GM21717 (cell line): ENCODE data around the gene HEMK1.

Experiments
- ATAC-seq: cut with Tn5 transposase; IDR thresholded peaks from one replicate; pipeline ENCODE4 v1.9.1; 2021; ENCODE audit warnings: mild to moderate bottlenecking, moderate library complexity; ENCODE audit not compliant: unreplicated experiment

The HEMK1 gene

GRCh38 chr3:50568947-50569749, at the start of gene HEMK1:
TSS of gene HEMK1 (plus strand) at chr3:50569522. CDS start at chr3:50571105, 1,583 bp downstream.
- peak; percentile 64 for ATAC-seq

DNA sequence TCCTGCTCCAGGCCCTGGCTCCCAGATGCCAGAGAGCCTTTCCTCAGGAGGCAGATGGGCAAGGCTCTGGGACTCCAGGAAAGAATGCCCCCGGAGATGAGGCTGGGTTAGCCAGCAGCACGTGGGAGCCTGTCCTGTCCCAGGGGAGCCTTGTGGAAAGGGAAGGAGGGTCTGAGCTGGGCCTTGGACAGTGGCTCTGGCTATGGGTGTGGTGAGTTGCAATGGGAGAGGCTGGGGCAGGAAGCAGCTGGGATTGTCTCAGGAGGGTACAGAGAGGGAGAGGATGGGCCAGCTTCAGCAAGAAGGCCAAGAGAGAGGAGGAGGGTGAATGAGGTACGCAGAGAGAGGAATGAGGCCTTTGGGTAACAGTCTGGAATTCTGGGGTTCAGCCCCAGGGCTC, 48.5 kb upstream of the HEMK1 start:
- ATAC-seq = no peak

- ATAC-seq = no peak
Measured at GRCh38 chr3:50521572-50521971, 47.8 kb upstream of the HEMK1 start.

DNA sequence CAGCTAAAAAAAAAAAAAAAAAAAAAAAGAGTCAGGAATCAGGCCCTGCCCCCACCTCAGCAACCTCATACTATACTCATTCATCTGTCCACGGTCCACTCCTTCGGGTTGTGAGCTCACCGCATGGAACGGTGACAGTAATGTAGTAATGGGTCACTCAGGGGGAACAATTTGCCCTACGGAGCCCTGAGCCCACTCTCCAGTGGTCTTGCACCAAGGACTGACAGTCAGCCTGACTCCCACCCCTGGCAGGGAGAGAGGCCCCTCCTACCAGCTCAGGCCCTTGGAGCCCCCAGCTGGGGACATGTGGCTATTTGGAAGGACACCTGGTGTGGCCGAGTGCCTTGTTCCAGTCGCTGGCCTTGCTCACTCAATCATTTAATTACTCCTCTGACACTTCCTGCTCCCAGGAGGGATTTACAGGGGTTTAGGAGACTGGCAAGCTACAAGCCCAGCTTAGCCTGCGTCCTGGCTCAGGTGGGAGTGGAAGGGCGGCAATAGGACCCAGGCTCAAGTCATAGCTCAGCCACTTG, 46.0 kb upstream of the HEMK1 start:
- no peak for ATAC-seq

DNA sequence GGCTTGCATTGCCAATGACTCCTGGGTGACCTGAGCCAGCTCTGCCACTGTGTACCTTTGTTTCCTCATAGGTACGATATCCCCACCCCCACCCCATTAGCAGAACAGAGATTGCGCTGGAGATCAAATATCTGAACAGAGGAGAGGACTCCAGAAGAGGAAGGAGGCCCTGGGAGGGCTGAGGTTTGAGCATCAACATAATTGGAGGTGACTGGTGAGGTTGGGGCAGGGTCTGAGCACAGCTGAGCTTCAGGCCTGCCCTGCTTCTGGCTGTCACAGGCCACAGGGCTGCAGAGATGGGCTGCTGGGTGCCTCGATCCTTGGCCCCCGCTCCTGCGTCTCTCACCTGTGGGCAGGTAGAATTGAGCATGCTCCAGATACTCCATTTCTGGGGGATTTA, 44.6 kb upstream of the HEMK1 start:
- no peak for ATAC-seq

GRCh38 chr3:50525191-50525910, 44.0 kb upstream of the HEMK1 start:
- ATAC-seq = no peak

GRCh38 chr3:50525987-50526386, 43.3 kb upstream of the HEMK1 start:
- no peak for ATAC-seq

GRCh38 chr3:50530001-50530970, 39.0 kb upstream of the HEMK1 start:
- no peak for ATAC-seq

GRCh38 chr3:50531201-50531600, 38.1 kb upstream of the HEMK1 start:
- ATAC-seq = no peak

DNA sequence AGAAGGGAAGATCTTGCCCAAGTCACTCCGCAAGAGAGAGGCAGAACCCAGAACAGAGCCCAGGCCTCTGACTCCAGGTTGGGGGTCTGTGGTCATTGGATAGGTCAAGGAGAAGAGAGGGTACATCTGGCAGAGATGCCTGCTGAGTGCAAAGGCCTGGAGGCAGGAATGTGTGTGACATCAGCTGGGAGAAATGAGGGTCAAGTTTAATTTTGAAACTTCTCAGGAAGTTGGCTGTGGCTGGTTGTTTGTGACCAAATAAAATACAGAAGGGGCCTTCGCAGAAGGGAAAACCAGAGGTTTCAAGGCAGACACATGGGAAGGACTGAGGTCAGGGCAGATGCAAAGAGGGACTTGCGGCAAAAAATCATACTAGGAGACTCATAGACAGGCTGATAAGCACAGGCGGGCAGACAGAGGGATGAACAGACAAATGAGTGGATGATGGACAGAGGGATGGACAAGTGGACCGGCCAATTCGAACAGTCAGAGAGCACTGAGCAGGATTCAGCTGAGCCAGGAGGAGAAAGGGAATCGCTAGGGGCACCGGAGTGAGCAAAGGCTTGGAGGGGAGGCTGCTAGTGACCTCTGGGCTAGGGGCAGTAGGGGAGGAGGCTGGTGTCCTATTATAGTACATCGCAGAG, 37.1 kb upstream of the HEMK1 start:
- ATAC-seq = no peak

DNA sequence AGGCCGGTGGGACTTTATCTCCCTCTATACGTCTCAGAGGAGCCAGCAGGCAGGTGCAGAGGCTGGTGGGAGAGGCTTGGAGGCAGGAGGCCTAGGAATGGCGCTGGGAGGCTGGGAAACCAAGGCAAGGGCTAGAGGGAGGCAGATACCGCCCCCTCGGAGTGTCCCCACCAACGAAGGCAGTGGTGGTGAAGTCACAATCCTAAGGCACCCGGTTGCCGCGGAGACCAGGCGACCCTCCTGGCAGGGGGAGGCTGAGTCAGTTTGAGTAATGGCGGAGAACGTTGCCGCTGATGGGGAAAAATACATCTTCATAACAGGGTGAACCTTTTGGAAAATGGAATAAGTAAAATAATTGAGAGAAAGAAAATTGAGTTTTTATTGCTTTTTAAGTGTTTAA, 36.0 kb upstream of the HEMK1 start:
- ATAC-seq = no peak

DNA sequence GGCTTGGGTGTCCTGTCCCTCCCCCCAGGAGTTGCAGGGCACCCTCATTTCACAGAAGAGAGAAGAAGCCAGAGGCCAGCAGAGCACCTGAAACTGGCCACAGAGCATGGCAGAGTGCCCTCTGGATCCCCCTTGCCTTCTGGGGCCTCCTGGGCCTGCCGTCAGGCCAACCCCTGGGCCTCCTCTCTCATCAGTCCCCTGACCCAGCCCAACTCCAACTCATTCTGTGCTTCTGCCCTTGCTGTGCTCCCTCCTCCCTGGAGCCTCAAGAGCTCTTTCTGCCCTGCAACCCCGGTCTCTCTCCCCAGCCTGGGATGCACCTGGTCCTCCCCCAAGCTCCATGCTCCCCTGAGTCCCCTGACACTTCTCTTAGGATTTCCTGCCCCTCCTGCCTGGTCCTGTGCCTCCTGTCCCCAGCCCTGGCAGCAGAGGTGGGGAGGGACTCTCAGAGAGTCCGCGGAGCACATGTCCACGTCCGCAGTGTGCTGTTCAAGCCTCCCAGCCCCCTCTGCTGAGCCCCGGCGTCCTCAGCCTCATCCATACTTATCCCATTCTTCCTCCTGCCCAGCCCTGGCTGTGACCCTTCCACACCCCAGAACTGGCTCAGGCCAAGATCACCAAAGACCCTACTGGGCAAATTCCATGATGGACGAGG, 35.4 kb upstream of the HEMK1 start:
- ATAC-seq = no peak

- no peak for ATAC-seq
Measured at GRCh38 chr3:50534681-50535330, 34.5 kb upstream of the HEMK1 start.

GRCh38 chr3:50536471-50537180, 32.7 kb upstream of the HEMK1 start:
- ATAC-seq = no peak

DNA sequence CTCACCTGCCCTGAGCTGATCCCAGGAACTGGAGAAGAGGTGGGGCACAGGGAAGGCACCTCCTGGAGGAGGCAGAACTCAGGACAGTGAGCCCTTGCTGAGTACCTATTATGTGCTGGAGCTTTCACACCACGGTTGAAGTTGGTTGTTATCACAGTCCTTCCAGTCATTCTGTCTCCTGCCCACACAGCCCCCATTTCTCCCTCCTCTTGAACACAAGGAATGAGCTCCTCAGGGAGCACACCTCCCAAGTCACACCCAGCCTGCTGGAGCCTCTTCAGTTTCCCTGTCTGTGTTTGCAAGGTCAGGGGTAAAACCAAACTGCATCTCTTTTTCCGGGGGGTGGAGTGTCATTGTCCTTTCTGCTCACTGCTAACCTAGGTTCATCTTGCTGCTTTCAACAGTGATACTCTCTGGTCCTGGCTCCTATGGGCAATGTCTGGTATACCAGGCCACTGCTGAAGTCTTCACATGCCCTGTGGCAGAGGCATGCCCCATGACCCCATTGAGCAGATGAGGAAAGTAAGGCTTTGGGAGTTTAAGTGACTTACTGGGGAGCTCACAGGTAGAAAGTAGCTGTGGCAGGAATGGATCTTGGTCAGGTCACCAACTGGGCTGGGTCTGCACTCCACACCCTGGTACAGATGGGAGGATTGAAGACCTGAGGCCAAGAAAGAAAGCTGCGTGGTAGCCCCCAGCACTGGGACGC, 31.7 kb upstream of the HEMK1 start:
- ATAC-seq = no peak

DNA sequence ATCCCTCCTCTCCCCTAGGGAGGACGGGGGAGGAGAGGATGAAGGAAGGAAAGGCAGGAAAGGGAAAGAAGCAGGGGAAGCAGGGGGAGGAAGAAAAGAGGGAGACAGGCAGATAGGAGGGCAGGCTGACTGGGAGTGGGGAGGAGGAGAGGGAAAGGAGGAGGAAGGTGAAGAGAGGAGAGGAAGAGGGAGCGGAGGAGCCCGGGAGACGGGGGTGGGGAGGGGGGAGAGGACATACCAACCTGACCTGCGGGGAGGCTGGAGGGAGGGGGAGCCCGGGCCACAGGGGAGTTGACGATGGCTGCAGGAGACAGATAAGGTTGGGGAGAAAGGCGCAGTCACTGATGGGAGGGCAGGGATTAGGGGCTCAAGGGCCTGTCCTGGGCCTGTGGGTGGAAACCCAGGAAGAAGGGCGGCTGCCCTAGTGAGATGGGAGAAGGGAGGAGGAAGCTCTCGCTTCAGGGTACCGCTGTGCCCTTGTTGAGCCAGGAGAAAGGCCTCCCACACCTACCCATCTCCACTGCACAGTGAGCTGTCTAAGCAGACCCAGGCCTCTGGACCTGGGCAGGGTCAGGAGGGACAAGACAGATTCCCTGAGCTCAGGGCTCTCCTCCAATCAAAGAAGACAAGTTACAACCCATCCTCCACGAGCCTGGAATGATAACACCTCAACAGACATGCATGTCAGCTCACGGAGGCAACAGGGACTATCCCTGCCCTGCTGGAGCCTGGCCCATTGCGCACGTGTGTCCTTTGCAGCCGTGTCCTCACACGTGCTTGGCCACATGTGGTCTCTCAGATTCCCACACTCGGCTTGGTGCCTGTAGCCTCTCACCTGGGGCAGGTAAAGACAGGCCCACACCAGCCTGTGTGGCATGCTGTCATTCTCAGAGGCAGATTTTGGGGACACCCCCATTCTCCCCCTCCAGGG, 29.7 kb upstream of the HEMK1 start:
- ATAC-seq = no peak
